ENCODE data around the gene SLC17A9.
A peak's percentile ranks its signal among the peaks of the same experiment; 100 is the strongest.

The SLC17A9 gene

GRCh38 chr20:62971950-62972844 is 19.7 kb downstream of the SLC17A9 start:
- H3K27ac ChIP-seq (ENCODE audit: low read depth, low read length): no peak overlapping the region
- H3K4me3 ChIP-seq (ENCODE audit: low read depth, low read length): peak overlapping the region; percentile 49; the same call in 1 of the 2 replicates
- no peaks in the 10 kb centered on the region for H3K4me1 ChIP-seq (ENCODE audit: control insufficient read depth, insufficient read depth, low read length, unreplicated experiment)
- H2AFZ ChIP-seq (ENCODE audit: low read length, unreplicated experiment): no peak overlapping the region
- peaks cover 44% of the 10 kb centered on the region for H3K27me3 ChIP-seq (ENCODE audit: insufficient read depth, low read length)
- no peaks in the 10 kb centered on the region for H3K36me3 ChIP-seq (ENCODE audit: insufficient read depth, low read length)
- no peaks in the 10 kb centered on the region for H3K79me2 ChIP-seq (ENCODE audit: control insufficient read depth, insufficient read depth, low read length, unreplicated experiment)

- no peaks in the 10 kb centered on the region for H3K79me2 ChIP-seq (ENCODE audit: control insufficient read depth, insufficient read depth, low read length, unreplicated experiment)
- H3K36me3 ChIP-seq (ENCODE audit: insufficient read depth, low read length): no peaks in the 10 kb centered on the region
- no peaks in the 10 kb centered on the region for H3K4me1 ChIP-seq (ENCODE audit: control insufficient read depth, insufficient read depth, low read length, unreplicated experiment)
- H3K4me3 ChIP-seq (ENCODE audit: low read depth, low read length): peak overlapping the region; percentile 49; the same call in 1 of the 2 replicates
- no peak overlapping the region for H2AFZ ChIP-seq (ENCODE audit: low read length, unreplicated experiment)
- H3K27ac ChIP-seq (ENCODE audit: low read depth, low read length): no peak overlapping the region
- peaks cover 52% of the 10 kb centered on the region for H3K27me3 ChIP-seq (ENCODE audit: insufficient read depth, low read length)
These were observed 20.6 kb downstream of the SLC17A9 start for GRCh38 chr20:62972845-62973745.

DNA sequence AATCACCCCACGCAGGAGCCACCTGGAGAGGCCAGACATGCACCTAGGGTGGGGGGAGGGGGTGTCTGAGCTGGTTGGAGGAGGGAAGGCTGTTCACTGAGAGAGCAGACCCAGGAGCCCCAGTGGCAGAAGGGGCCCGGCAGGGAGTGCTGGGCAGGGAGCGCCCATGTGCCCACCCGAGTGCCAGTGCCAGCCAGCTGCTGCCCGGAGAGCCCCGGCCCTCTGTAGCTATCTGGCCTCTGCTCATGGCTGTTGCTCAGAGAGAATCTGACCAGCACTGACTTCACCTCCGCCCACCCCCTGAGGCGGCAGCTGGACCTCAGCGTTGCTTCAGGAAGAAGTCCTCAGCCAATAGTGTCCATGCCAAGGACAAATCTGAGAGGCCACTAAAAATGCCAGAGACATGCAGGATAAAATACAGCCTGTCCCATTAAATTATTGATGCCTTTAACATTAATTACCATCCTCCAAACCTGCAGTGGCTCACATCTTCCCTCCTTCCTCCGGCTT is 22.8 kb downstream of the SLC17A9 start:
- no peaks in the 10 kb centered on the region for H3K79me2 ChIP-seq (ENCODE audit: control insufficient read depth, insufficient read depth, low read length, unreplicated experiment)
- H3K4me3 ChIP-seq (ENCODE audit: low read depth, low read length): no peak overlapping the region
- H3K27me3 ChIP-seq (ENCODE audit: insufficient read depth, low read length): peaks cover 74% of the 10 kb centered on the region
- no peak overlapping the region for H2AFZ ChIP-seq (ENCODE audit: low read length, unreplicated experiment)
- no peak overlapping the region for H3K27ac ChIP-seq (ENCODE audit: low read depth, low read length)
- no peaks in the 10 kb centered on the region for H3K36me3 ChIP-seq (ENCODE audit: insufficient read depth, low read length)
- no peaks in the 10 kb centered on the region for H3K4me1 ChIP-seq (ENCODE audit: control insufficient read depth, insufficient read depth, low read length, unreplicated experiment)

GRCh38 chr20:62975812-62976508 is 23.5 kb downstream of the SLC17A9 start:
- no peak overlapping the region for H3K27ac ChIP-seq (ENCODE audit: low read depth, low read length)
- no peaks in the 10 kb centered on the region for H3K4me1 ChIP-seq (ENCODE audit: control insufficient read depth, insufficient read depth, low read length, unreplicated experiment)
- no peak overlapping the region for H2AFZ ChIP-seq (ENCODE audit: low read length, unreplicated experiment)
- H3K36me3 ChIP-seq (ENCODE audit: insufficient read depth, low read length): no peaks in the 10 kb centered on the region
- no peak overlapping the region for H3K4me3 ChIP-seq (ENCODE audit: low read depth, low read length)
- peaks cover 81% of the 10 kb centered on the region for H3K27me3 ChIP-seq (ENCODE audit: insufficient read depth, low read length)
- no peaks in the 10 kb centered on the region for H3K79me2 ChIP-seq (ENCODE audit: control insufficient read depth, insufficient read depth, low read length, unreplicated experiment)

DNA sequence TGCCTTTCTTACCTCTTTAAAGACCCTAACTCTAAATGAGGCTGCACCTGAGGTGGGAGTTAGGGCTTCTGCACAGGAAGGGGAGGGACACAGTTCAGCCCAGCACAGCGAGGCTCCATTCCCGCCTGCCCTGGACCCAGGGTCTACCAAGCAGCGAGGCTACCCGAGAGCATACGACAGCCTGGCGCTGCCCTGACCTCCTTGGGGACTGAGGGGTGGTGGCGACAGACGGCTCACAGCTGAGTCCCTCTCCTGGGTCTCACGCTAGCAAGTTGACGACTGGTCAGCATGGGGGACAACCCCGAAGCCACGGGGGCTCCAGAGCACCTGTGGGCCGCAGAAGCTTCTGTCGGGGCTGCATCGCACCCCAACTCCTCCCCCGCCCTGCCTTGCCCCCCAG is 24.4 kb downstream of the SLC17A9 start:
- Histone ChIP-seq H3K27ac (ENCODE audit: low read depth, low read length) (no peak overlapping the region), H3K4me3 (ENCODE audit: low read depth, low read length) (no peak overlapping the region), H3K27me3 (ENCODE audit: insufficient read depth, low read length) (peaks cover 89% of the 10 kb centered on the region), H3K79me2 (ENCODE audit: control insufficient read depth, insufficient read depth, low read length, unreplicated experiment) (no peaks in the 10 kb centered on the region), H3K36me3 (ENCODE audit: insufficient read depth, low read length) (no peaks in the 10 kb centered on the region), H3K4me1 (ENCODE audit: control insufficient read depth, insufficient read depth, low read length, unreplicated experiment) (no peaks in the 10 kb centered on the region), H2AFZ (ENCODE audit: low read length, unreplicated experiment) (no peak overlapping the region)

GRCh38 chr20:62977613-62978560 is 25.4 kb downstream of the SLC17A9 start:
- no peak overlapping the region for H3K4me3 ChIP-seq (ENCODE audit: low read depth, low read length)

DNA sequence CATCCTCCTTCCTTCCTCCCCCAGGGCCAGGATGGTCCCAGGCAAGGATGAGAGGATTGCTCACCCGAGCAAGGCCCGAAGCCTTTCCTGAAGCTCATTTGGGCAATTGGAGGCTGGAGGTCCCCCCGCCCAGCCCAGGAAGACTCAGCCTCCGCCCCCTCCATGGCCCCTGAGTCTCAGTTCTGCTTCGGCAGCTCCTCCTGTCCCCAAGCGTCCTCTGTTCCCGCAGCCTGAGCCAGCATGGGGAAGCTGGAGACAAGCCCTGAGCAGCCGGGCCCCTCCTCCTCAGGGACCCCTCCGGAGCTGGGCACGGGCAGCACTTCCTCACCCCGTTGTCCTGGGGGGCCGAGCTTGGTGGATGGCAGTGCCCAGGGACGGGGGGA is 26.0 kb downstream of the SLC17A9 start:
- Histone ChIP-seq H3K36me3 (ENCODE audit: insufficient read depth, low read length) (no peaks in the 10 kb centered on the region), H3K4me3 (ENCODE audit: low read depth, low read length) (no peak overlapping the region), H3K27me3 (ENCODE audit: insufficient read depth, low read length) (peaks cover 85% of the 10 kb centered on the region), H3K27ac (ENCODE audit: low read depth, low read length) (no peak overlapping the region), H2AFZ (ENCODE audit: low read length, unreplicated experiment) (no peak overlapping the region), H3K4me1 (ENCODE audit: control insufficient read depth, insufficient read depth, low read length, unreplicated experiment) (no peaks in the 10 kb centered on the region), H3K79me2 (ENCODE audit: control insufficient read depth, insufficient read depth, low read length, unreplicated experiment) (no peaks in the 10 kb centered on the region)

More at GRCh38 chr20:62977613-62978560, 25.4 kb downstream of the SLC17A9 start:
- Histone ChIP-seq H3K79me2 (ENCODE audit: control insufficient read depth, insufficient read depth, low read length, unreplicated experiment) (no peaks in the 10 kb centered on the region), H2AFZ (ENCODE audit: low read length, unreplicated experiment) (no peak overlapping the region), H3K4me1 (ENCODE audit: control insufficient read depth, insufficient read depth, low read length, unreplicated experiment) (no peaks in the 10 kb centered on the region), H3K36me3 (ENCODE audit: insufficient read depth, low read length) (no peaks in the 10 kb centered on the region), H3K27me3 (ENCODE audit: insufficient read depth, low read length) (peaks cover 91% of the 10 kb centered on the region), H3K27ac (ENCODE audit: low read depth, low read length) (no peak overlapping the region)

- no peak overlapping the region for H3K4me3 ChIP-seq (ENCODE audit: low read depth, low read length)
- H2AFZ ChIP-seq (ENCODE audit: low read length, unreplicated experiment): no peak overlapping the region
- H3K79me2 ChIP-seq (ENCODE audit: control insufficient read depth, insufficient read depth, low read length, unreplicated experiment): no peaks in the 10 kb centered on the region
- peaks cover 78% of the 10 kb centered on the region for H3K27me3 ChIP-seq (ENCODE audit: insufficient read depth, low read length)
- H3K4me1 ChIP-seq (ENCODE audit: control insufficient read depth, insufficient read depth, low read length, unreplicated experiment): no peaks in the 10 kb centered on the region
- H3K36me3 ChIP-seq (ENCODE audit: insufficient read depth, low read length): no peaks in the 10 kb centered on the region
- no peak overlapping the region for H3K27ac ChIP-seq (ENCODE audit: low read depth, low read length)
These were observed 26.8 kb downstream of the SLC17A9 start for GRCh38 chr20:62979310-62979709.

- no peak overlapping the region for H2AFZ ChIP-seq (ENCODE audit: low read length, unreplicated experiment)
- peaks cover 75% of the 10 kb centered on the region for H3K27me3 ChIP-seq (ENCODE audit: insufficient read depth, low read length)
- H3K27ac ChIP-seq (ENCODE audit: low read depth, low read length): no peak overlapping the region
- H3K4me1 ChIP-seq (ENCODE audit: control insufficient read depth, insufficient read depth, low read length, unreplicated experiment): no peaks in the 10 kb centered on the region
- no peak overlapping the region for H3K4me3 ChIP-seq (ENCODE audit: low read depth, low read length)
- H3K79me2 ChIP-seq (ENCODE audit: control insufficient read depth, insufficient read depth, low read length, unreplicated experiment): no peaks in the 10 kb centered on the region
- no peaks in the 10 kb centered on the region for H3K36me3 ChIP-seq (ENCODE audit: insufficient read depth, low read length)
These were observed 27.4 kb downstream of the SLC17A9 start for GRCh38 chr20:62979876-62980373.
